Adrenal gland (tissue), 12 donors: ENCODE data around the gene FAM167B. TPM values are rescaled to one million over a fixed set of nuclear protein-coding genes. Genes with fewer than 3 reads are reported as not detected.
"Not testable (repeated sequence)": the region's sequence is repeated elsewhere in the genome, so short reads cannot be mapped to it uniquely, and the experiment has no call there.

Source experiments
- DNase-seq, 7 donors: peaks; one replicate each; pipeline ENCODE4 v3.0.0-alpha.2; 2019 to 2020
- H3K27ac ChIP-seq, 5 donors: fragments of 200-600 bp; sonication (generic) in 4 of 5; 1 replicate in 3 of 5; 2 replicates in 2 of 5; pipeline versions ENCODE4 v1.5.1 to v1.8.0; 2016 to 2020; ENCODE audit warnings: mild to moderate bottlenecking in 1 of 5
- H3K27me3 ChIP-seq: fragments of 200-600 bp; 2 replicates; pipeline ENCODE4 v1.8.0; 2021
- H3K36me3 ChIP-seq, 2 donors: fragments of 200-600 bp; replicated peaks in 1 of 2; 1 replicate in 1 of 2; 2 replicates in 1 of 2; pipeline versions ENCODE4 v1.5.1 to v1.8.0; 2018 to 2022
- H3K4me1 ChIP-seq, 2 donors: fragments of 200-600 bp; replicated peaks in 1 of 2; 1 replicate in 1 of 2; 2 replicates in 1 of 2; pipeline versions ENCODE4 v1.5.1 to v1.8.0; 2018 to 2021
- H3K4me3 ChIP-seq, 4 donors: fragments of 200-600 bp; sonication (generic) in 3 of 4; one replicate each; pipeline ENCODE4 v1.5.1; 2016 to 2018
- H3K9me3 ChIP-seq, 3 donors: fragments of 200-600 bp; sonication (generic) in 1 of 3; replicated peaks in 1 of 3; 1 replicate in 2 of 3; 2 replicates in 1 of 3; pipeline versions ENCODE4 v1.5.1 to v1.8.0; 2016 to 2021
- CTCF ChIP-seq, 6 experiments: fragments of 450-650 bp in 4 of 6; fragments of 200-600 bp in 2 of 6; sonication (generic) in 1 of 6; IDR thresholded peaks; 1 replicate in 5 of 6; 2 replicates in 1 of 6; pipeline versions ENCODE4 v1.5.1 to v1.8.0; 2016 to 2021; ENCODE audit warnings: antibody characterized with exemption in 6 of 6, mild to moderate bottlenecking in 2 of 6, moderate library complexity in 1 of 6
- POLR2A ChIP-seq, 2 donors: fragments of 450-650 bp; IDR thresholded peaks; one replicate each; pipeline ENCODE4 v1.6.1; 2017; ENCODE audit warnings: antibody characterized with exemption in 2 of 2, mild to moderate bottlenecking in 2 of 2, moderate library complexity in 1 of 2
- WGBS, 4 donors: extraction: QIAGEN DNeasy Blood & Tissue Kit in 2 of 4; methylation state at CpG; one replicate each; pipeline versions ENCODE4 v1.1.5 to v1.1.7; 2013 to 2017; 5-methylcytosine and 5-hydroxymethylcytosine counted together
- intact Hi-C, 2 donors: fragments of 100-400 bp; cut with DNase I; formaldehyde crosslinking; loops; one replicate each; pipeline versions ENCODE4 v1.14.1 to v1.15.0; 2022 to 2023
- polyA plus RNA-seq, 3 donors: library from polyadenylated mRNA; stranded (reverse); fragments of 200-250 nt in 2 of 3; fragments of 350-450 nt in 1 of 3; fragmentation: Illumina TruSeq in 1 of 3; extraction: RNeasy Lipid Tissue Mini Kit (QIAGEN cat#74804) in 1 of 3; gene quantifications; one replicate each; pipeline ENCODE4 v1.2.3, GENCODE V29; 2013 to 2014
- small RNA-seq, 2 donors: library from RNA; depleted of rRNA; stranded (forward); fragments of <200 nt; gene quantifications; one replicate each; pipeline ENCODE3, GENCODE V24; 2016
- total RNA-seq, 9 donors: library from RNA; depleted of rRNA in 4 of 9; stranded (reverse); fragments of >200 nt in 4 of 9; fragments of 120-200 nt in 1 of 9; fragmentation: NEBNext Ultra II Directional in 1 of 9; extraction: Animal tissue kit (Norgen Biotek cat#: 25700) in 1 of 9; gene quantifications; one replicate each; pipeline versions ENCODE4 v1.1.0 to v1.2.4, GENCODE V29; 2013 to 2023
- donor health status: healthy with polysubstance abuse.
- donor health status: Bipolar disorder and iron deficiency.
- donor health status: DM: yes; HTN: yes; CAD: no.
- donor health status: DM: no; HTN: no; CAD: no.
- donor health status: DM: no; HTN: no; CAD: no.
- donor health status: DM: yes; HTN: yes; CAD: no.

FAM167B gene
- total and polyA plus RNA-seq, 12 donors = 3.2 to 58.2 (median 26.3) TPM

GRCh38 chr1:32291145-32291707 is 44.2 kb downstream of the FAM167B start:
- H3K27me3 ChIP-seq = no peaks in the 10 kb centered on the region
- peak in 1 of 7 donors; percentile 37 for DNase-seq
- no peaks in the 10 kb centered on the region for H3K9me3 ChIP-seq
- WGBS, 4 donors = 37 to 50% (median 42%) methylated on average over 10 of the region's 10 CpGs
- H3K4me3 ChIP-seq = peak overlapping the region in 2 of 4 donors; percentile 89 to 96
- peaks cover 0 to 12% of the 10 kb centered on the region in 2 donors for H3K4me1 ChIP-seq
- H3K36me3 ChIP-seq = no peaks in the 10 kb centered on the region
- intact Hi-C loops = no loop called here
- H3K27ac ChIP-seq = peak overlapping the region; percentile 23 to 89 (median 81)
- TF ChIP-seq POLR2A (IDR thresholded peaks at IDR 0.05) = no peak

GRCh38 chr1:32291708-32292538 is 44.9 kb downstream of the FAM167B start, which contains the start of gene HDAC1:
Gene HDAC1, plus strand, starts transcription at chr1:32292083. Its CDS starts 87 bp downstream, at chr1:32292170.
- H3K4me1 ChIP-seq = peaks cover 0 to 18% of the 10 kb centered on the region in 2 donors
- intact Hi-C loops = no loop called here
- peak; percentile 98 to 99 (median 99) for DNase-seq
- H3K4me3 ChIP-seq = peak within 1 kb of the TSS; percentile 62 to 96 (median 92)
- H3K27ac ChIP-seq = peak within 1 kb of the TSS; percentile 23 to 89 (median 81)
- no peaks in the 10 kb centered on the region for H3K27me3 ChIP-seq
- no peaks in the 10 kb centered on the region for H3K36me3 ChIP-seq
- peak in 1 of 2 donors; percentile 61 for TF ChIP-seq POLR2A (IDR thresholded peaks at IDR 0.05)
- no peak for TF ChIP-seq CTCF (IDR thresholded peaks at IDR 0.05)
- no peaks in the 10 kb centered on the region for H3K9me3 ChIP-seq
- 0 to 1% (median 1%) methylated on average over 25 to 67 of the region's 67 CpGs for WGBS, 4 donors

- H3K9me3 ChIP-seq, intact Hi-C loops, H3K36me3 ChIP-seq, H3K4me3 ChIP-seq, H3K27ac ChIP-seq, H3K27me3 ChIP-seq, DNase-seq: not testable (repeated sequence)
- peaks cover 0 to 12% of the 10 kb centered on the region in 2 donors for H3K4me1 ChIP-seq
- WGBS, 4 donors = 95 to 98% (median 97%) methylated on average over 16 of the region's 16 CpGs
Observed at GRCh38 chr1:32298211-32298610, 51.2 kb downstream of the FAM167B start.

Small RNA genes lying within 50 kb of the gene (small RNA-seq; reads per million reads assigned to genes)
- gene RF00017 (0 reads per million in 2 donors), gene RF00019 (0 reads per million in 2 donors)

Other genes with a start within 250 kb of the FAM167B start
- 100 to 1,000 TPM in 1 of 9 donors, 10 to 100 TPM in 8; 50.1 to 108 (median 77.1) TPM for gene KHDRBS1, start 233.4 kb upstream of the FAM167B start, total RNA-seq
- 10 to 100 TPM; 37.3 to 88.2 (median 43.7) TPM for gene KHDRBS1, start 233.4 kb upstream of the FAM167B start, polyA plus RNA-seq
- gene TMEM39B, start 174.3 kb upstream of the FAM167B start, total RNA-seq = 10 to 100 TPM in 4 of 9 donors, 1 to 10 TPM in 5; 4.4 to 17.4 (median 8.9) TPM
- gene TMEM39B, start 174.3 kb upstream of the FAM167B start, polyA plus RNA-seq = 10 to 100 TPM in 2 of 3 donors, 1 to 10 TPM in 1; 9.2 to 15.1 (median 14.2) TPM
- gene KPNA6, start 139.2 kb upstream of the FAM167B start, total RNA-seq = 10 to 100 TPM; 39.3 to 86.6 (median 71.5) TPM
- 10 to 100 TPM in 1 of 3 donors, 1 to 10 TPM in 2; 9.3 to 31.2 (median 9.5) TPM for gene KPNA6, start 139.2 kb upstream of the FAM167B start, polyA plus RNA-seq
- gene TXLNA, start 67.5 kb upstream of the FAM167B start, total RNA-seq = 10 to 100 TPM; 52.7 to 97.4 (median 66.1) TPM
- gene TXLNA, start 67.5 kb upstream of the FAM167B start, polyA plus RNA-seq = 10 to 100 TPM; 14.9 to 51.0 (median 25.7) TPM
- gene CCDC28B, start 46.6 kb upstream of the FAM167B start, total RNA-seq = 10 to 100 TPM; 11.4 to 34.0 (median 20.5) TPM
- 10 to 100 TPM in 2 of 3 donors, 1 to 10 TPM in 1; 3.4 to 47.7 (median 42.6) TPM for gene CCDC28B, start 46.6 kb upstream of the FAM167B start, polyA plus RNA-seq
- gene IQCC, start 41.6 kb upstream of the FAM167B start, total RNA-seq = 1 to 10 TPM; 1.5 to 3.6 (median 2.7) TPM
- gene IQCC, start 41.6 kb upstream of the FAM167B start, polyA plus RNA-seq = 1 to 10 TPM; 3.1 to 3.9 (median 3.6) TPM
- not detected for gene DCDC2B, start 38.1 kb upstream of the FAM167B start, total RNA-seq
- gene DCDC2B, start 38.1 kb upstream of the FAM167B start, polyA plus RNA-seq = not detected
- 10 to 100 TPM in 7 of 9 donors, 1 to 10 TPM in 2; 2.1 to 27.1 (median 16.3) TPM for gene TMEM234, start 24.9 kb upstream of the FAM167B start, total RNA-seq
- gene TMEM234, start 24.9 kb upstream of the FAM167B start, polyA plus RNA-seq = 10 to 100 TPM; 10.2 to 57.7 (median 34.6) TPM
- 100 to 1,000 TPM; 187 to 672 (median 202) TPM for gene EIF3I, start 24.8 kb upstream of the FAM167B start, total RNA-seq
- gene EIF3I, start 24.8 kb upstream of the FAM167B start, polyA plus RNA-seq = 100 to 1,000 TPM; 196 to 312 (median 294) TPM
- 1 to 10 TPM in 6 of 9 donors, under 1 TPM in 3; 0.30 to 2.7 (median 1.9) TPM for gene LCK, start 4.0 kb downstream of the FAM167B start, total RNA-seq
- gene LCK, start 4.0 kb downstream of the FAM167B start, polyA plus RNA-seq = 1 to 10 TPM in 2 of 3 donors, under 1 TPM in 1; 0.46 to 2.9 (median 1.2) TPM
- 10 to 100 TPM; 52.2 to 95.2 (median 76.9) TPM for gene HDAC1, start 44.9 kb downstream of the FAM167B start, total RNA-seq
- 10 to 100 TPM; 54.4 to 70.1 (median 59.6) TPM for gene HDAC1, start 44.9 kb downstream of the FAM167B start, polyA plus RNA-seq
- gene MARCKSL1, start 89.0 kb downstream of the FAM167B start, total RNA-seq = 10 to 100 TPM; 24.2 to 82.2 (median 49.0) TPM
- gene MARCKSL1, start 89.0 kb downstream of the FAM167B start, polyA plus RNA-seq = 10 to 100 TPM; 34.4 to 54.8 (median 49.2) TPM
- 10 to 100 TPM in 3 of 9 donors, 1 to 10 TPM in 6; 1.3 to 12.8 (median 6.5) TPM for gene FAM229A, start 115.3 kb downstream of the FAM167B start, total RNA-seq
- gene FAM229A, start 115.3 kb downstream of the FAM167B start, polyA plus RNA-seq = 100 to 1,000 TPM in 1 of 3 donors, 10 to 100 TPM in 1, 1 to 10 TPM in 1; 1.6 to 110 (median 56.7) TPM
- gene TSSK3, start 115.3 kb downstream of the FAM167B start, total RNA-seq = 1 to 10 TPM in 6 of 9 donors, under 1 TPM in 2, not detected in 1; 0.69 to 5.3 (median 2.1) TPM
- gene TSSK3, start 115.3 kb downstream of the FAM167B start, polyA plus RNA-seq = 1 to 10 TPM in 2 of 3 donors, under 1 TPM in 1; 0.84 to 2.1 (median 1.2) TPM
- 100 to 1,000 TPM in 8 of 9 donors, 10 to 100 TPM in 1; 95.5 to 153 (median 117) TPM for gene BSDC1, start 147.2 kb downstream of the FAM167B start, total RNA-seq
- gene BSDC1, start 147.2 kb downstream of the FAM167B start, polyA plus RNA-seq = 10 to 100 TPM; 47.9 to 80.2 (median 63.9) TPM
- gene ZBTB8B, start 217.8 kb downstream of the FAM167B start, total RNA-seq = under 1 TPM in 7 of 9 donors, not detected in 2; under 0.01 to 0.89 (median 0.15) TPM
- under 1 TPM; 0.03 to 0.09 (median 0.08) TPM for gene ZBTB8B, start 217.8 kb downstream of the FAM167B start, polyA plus RNA-seq